Fibroblast of gingiva (primary cell): ENCODE data around the gene AK2.
"Not testable (repeated sequence)": the region's sequence is repeated elsewhere in the genome, so short reads cannot be mapped to it uniquely, and the experiment has no call there.

ENCODE experiments used
- DNase-seq: peaks from one replicate; pipeline ENCODE4 v3.0.0-alpha.2; 2011; ENCODE audit warnings: low read depth

The AK2 gene

GRCh38 chr1:33050221-33051076 is 13.8 kb upstream of the AK2 start:
- DNase-seq = peak; percentile 96

DNA sequence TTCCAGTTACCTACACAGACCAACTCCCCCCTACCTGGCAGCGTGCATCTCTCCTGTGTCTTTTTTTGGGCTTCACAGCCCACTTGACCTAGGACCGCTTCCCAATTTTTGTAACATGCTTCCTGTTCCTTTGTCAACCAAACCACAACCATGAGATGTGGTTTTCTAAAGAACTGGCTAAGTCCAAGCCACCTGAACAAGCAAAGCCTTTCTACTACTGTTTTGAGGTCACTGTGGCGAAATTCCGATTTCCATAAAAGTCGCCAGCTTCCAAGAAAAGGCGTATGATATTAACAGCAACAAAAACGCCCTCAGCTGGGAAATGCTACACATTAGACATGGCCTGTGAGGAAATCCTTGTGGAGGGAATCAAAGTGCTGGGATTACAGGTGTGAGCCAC is 12.7 kb upstream of the AK2 start:
- no peak for DNase-seq

GRCh38 chr1:33048426-33048825 is 11.7 kb upstream of the AK2 start:
- no peak for DNase-seq

GRCh38 chr1:33047839-33048305 is 11.2 kb upstream of the AK2 start:
- peak; percentile 54 for DNase-seq

GRCh38 chr1:33047290-33047689 is 10.6 kb upstream of the AK2 start:
- no peak for DNase-seq

DNA sequence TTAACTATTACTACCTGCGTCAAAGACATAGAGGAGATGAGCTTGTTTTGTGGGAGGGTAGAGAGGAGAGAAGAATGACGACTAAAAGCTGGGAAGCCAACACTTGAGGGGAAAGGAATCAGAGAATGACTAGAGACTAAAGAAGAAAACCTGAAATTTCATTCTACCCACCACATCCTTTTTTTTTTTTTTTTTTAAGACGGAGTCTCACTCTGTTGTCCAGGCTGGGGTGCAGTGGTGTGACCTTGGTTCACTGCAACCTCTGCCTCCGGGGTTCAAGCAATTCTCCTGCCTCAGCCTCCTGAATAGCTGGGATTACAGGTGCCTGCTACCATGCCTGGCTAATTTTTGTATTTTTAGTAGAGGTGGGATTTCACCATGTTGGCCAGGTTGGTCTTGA is 9.6 kb upstream of the AK2 start:
- DNase-seq = not testable (repeated sequence)

GRCh38 chr1:33045814-33046213 is 9.1 kb upstream of the AK2 start:
- no peak for DNase-seq

DNA sequence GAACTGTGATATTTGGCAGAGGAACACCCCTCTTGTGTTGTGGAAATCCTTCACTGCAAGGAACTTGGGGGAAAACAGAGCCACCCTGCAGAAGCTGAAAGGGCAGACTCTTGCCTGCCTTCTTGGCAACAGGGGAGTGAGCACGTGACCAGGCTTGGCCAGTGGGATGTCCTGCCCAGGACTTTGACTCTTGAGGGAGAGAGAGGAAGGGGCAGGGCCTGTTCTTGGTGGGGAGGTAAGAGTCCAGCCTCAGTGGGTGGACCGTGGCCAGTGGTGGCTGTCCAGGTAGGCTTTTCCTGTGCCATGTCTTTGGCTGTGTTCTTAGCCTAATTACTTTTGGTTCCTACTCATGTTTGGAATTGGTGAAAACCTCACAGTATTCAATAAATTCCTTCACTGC is 8.6 kb upstream of the AK2 start:
- DNase-seq = no peak

- DNase-seq = no peak
Observed at GRCh38 chr1:33043267-33044092, 6.8 kb upstream of the AK2 start.

GRCh38 chr1:33042831-33043230 is 6.1 kb upstream of the AK2 start:
- no peak for DNase-seq

DNA sequence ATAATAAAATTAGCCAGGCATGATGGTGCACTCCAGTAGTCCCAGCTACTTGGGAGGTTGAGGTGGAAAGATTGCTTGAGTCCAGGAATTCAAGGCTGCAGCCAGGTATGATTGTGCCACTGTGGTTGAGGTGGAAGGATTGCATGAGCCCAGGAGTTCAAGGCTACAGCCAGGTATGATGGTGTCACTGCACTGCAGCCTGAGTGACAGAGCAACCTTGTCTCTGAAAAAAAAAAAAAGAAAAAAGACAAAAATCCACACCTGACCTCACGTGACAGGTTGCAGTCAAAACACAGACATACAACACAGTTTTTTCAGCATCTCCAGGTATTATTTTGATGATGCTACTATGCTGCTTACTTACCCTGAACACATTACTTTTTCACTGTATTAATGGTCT is 4.3 kb upstream of the AK2 start:
- no peak for DNase-seq

DNA sequence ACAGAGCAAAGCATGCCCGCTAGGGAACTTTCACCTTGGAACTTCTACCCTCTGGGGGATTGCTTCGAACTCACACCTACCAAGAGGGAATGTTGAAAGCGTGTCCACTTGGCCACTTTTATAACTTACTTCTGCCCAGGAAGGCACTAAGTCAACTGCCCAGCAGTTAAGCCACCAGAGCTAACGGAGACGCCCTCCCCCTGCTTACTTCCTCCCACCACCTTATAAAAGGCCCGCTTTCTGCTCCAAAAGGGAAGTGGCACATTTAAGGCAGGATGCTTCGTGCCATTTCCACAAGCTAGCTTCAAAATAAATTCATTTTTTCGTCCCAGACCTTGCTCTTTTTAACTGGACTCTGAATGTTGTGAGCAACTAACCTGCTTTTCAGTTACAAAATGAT is 3.2 kb upstream of the AK2 start:
- DNase-seq = no peak

GRCh38 chr1:33036051-33036525 is 595 bp downstream of the AK2 start:
- no peak for DNase-seq

- peak; percentile 87 for DNase-seq
Observed at GRCh38 chr1:33032126-33032869, 4.4 kb downstream of the AK2 start.

DNA sequence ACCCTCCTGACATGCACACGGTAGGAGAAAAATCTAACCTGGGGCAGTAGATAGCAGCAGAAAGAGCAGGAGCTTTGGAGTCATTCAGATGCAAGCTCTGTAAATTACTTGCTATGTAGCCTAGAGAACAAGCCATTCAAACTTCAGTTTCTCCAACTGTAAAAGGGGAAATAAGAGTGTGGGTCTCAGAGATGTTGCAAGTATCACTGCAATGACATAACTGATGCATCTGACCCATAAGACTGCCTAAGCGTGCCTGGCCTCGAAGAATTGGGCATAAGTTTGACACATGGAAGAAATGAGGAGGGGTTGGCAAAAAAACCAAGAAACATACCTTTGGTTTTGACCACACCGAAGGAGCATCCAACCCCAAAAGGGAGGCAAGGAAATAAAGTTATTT is 5.2 kb downstream of the AK2 start:
- no peak for DNase-seq

GRCh38 chr1:33030575-33030974 is 6.1 kb downstream of the AK2 start:
- peak; percentile 79 for DNase-seq

- DNase-seq = no peak
Observed at GRCh38 chr1:33029921-33030320, 6.8 kb downstream of the AK2 start.

- no peak for DNase-seq
Observed at GRCh38 chr1:33029209-33029608, 7.5 kb downstream of the AK2 start.

DNA sequence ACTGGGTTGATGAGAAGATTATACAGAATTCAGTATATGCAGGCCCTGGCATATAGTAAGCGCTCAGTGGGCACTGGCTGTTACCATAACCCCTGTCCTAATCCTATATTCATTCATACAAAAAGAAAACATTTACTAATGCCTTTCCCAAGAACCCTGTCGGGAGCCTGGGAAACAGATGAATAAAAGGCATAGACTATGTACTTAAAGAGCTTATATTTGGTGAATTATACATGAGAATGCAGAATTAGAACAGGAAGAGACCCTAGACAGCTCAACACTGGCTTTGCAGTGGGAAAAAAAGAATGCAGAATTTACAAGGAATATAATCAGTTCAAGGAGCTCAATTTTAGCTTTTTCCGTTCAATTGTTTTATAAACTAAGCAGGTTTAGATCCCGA is 10.9 kb downstream of the AK2 start:
- no peak for DNase-seq

DNA sequence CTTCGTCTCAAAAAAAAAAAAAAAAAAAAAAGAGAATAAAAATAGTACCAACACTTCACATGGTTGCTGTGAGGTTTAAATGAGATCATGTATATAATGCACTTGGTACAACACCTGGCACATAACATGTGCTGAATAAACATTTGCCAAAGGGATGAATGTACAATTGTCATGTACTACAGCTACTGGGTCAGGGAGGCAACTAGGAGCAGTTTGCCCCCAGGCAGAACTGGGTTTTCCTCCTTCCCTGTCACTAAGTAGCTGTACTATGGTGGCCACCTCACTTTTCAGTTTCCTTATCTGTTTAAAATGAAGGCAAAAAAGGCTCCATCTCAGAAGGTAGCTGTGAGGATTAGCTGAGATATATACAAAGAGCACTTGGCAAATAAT is 11.5 kb downstream of the AK2 start:
- DNase-seq = no peak

GRCh38 chr1:33024430-33025179 is 12.1 kb downstream of the AK2 start:
- DNase-seq = not testable (repeated sequence)
